ENCODE data around the gene ELAC2. TPM values are rescaled to one million over a fixed set of nuclear protein-coding genes. Genes with fewer than 3 reads are reported as not detected.
A peak's percentile ranks its signal among the peaks of the same experiment; 100 is the strongest.

ELAC2 gene
- total RNA-seq, 4 donors from 2014 or later, result 70.7 to 78.7 (median 76.2) TPM

DNA sequence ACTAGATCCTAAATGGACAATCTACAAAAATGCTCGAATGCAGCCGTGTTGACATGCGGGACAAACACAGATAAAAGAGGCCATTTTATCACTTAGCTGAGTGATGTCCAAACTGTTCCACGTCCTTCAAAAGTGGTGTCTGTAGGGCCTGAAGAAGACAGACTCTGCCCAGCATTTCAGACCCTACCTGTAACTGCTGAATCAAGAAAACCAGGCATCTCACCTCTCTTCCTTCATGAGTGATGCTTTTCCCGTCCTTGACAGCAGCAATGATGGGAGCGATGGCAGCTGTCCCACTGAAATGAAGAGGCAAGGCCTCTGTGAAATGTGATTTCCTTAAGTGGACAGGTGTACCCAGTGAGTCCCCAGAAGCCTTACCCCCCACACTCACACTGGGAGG, 12.3 kb downstream of the ELAC2 start:
- intact Hi-C loops (cut with DNase I; ENCODE audit: low total_unique reads), result no loop called here
- ATAC-seq (no peak), DNase-seq (no peak)
- in situ Hi-C loops (cut with MboI; ENCODE audit: low sequenced_read_pairs in 4 of 4), result loop anchor here in 3 of 4 donors (10.0 to 25.0 kb wide), 3 partner anchors 468 to 993 kb away; partner anchors contain the start of gene MAP2K4 (in 1 of the 3)
- Histone ChIP-seq H3K27ac (no peak overlapping the region), H3K27me3 (no peaks in the 10 kb centered on the region), H3K4me3 (no peak overlapping the region), H3K36me3 (peaks cover 4 to 92% of the 10 kb centered on the region in 2 donors), H3K9me3 (no peaks in the 10 kb centered on the region), H3K4me1 (peaks cover 0 to 6% of the 10 kb centered on the region in 2 donors)
- no peak for TF ChIP-seq POLR2A (IDR thresholded peaks at IDR 0.05)
- TF ChIP-seq, protein P1, sequence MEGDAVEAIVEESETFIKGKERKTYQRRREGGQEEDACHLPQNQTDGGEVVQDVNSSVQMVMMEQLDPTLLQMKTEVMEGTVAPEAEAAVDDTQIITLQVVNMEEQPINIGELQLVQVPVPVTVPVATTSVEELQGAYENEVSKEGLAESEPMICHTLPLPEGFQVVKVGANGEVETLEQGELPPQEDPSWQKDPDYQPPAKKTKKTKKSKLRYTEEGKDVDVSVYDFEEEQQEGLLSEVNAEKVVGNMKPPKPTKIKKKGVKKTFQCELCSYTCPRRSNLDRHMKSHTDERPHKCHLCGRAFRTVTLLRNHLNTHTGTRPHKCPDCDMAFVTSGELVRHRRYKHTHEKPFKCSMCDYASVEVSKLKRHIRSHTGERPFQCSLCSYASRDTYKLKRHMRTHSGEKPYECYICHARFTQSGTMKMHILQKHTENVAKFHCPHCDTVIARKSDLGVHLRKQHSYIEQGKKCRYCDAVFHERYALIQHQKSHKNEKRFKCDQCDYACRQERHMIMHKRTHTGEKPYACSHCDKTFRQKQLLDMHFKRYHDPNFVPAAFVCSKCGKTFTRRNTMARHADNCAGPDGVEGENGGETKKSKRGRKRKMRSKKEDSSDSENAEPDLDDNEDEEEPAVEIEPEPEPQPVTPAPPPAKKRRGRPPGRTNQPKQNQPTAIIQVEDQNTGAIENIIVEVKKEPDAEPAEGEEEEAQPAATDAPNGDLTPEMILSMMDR (IDR thresholded peaks at IDR 0.05 in 4 of 5, conservative IDR thresholded peaks at IDR 0.05 in 1 of 5), result no peak

DNA sequence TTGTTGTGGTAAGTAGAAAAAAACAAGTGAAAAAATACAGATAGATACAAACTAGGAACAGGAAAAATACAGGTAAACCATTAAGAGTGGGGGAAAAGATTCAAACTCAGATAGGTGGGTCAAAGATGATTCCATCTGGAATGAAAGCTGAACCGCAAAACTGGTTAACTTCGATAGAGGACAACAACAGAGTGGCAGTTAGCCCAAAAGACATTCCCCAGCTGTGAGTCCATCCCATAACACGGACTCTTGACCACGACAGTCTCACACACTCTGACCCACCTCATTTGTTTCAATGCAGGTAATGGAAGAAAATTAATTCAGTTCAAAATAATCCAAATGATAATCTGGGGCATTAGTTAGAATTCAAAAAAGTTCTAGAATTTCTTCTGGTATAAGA, 13.5 kb downstream of the ELAC2 start:
- Histone ChIP-seq H3K27ac (peak overlapping the region in 1 of 4 donors; percentile 57), H3K36me3 (peaks cover 3 to 92% of the 10 kb centered on the region in 2 donors), H3K9me3 (no peaks in the 10 kb centered on the region), H3K4me1 (peaks cover 0 to 6% of the 10 kb centered on the region in 2 donors), H3K4me3 (no peak overlapping the region), H3K27me3 (no peaks in the 10 kb centered on the region)
- ATAC-seq (no peak), DNase-seq (no peak)
- no peak for TF ChIP-seq POLR2A (IDR thresholded peaks at IDR 0.05)
- in situ Hi-C loops (cut with MboI; ENCODE audit: low sequenced_read_pairs in 4 of 4), result loop anchor here in 3 of 4 donors (10.0 to 25.0 kb wide), 3 partner anchors 467 to 992 kb away; partner anchors contain the start of gene MAP2K4 (in 1 of the 3)
- intact Hi-C loops (cut with DNase I; ENCODE audit: low total_unique reads), result loop anchor here (5.0 kb wide), 2 partner anchors 77 to 452 kb away; no protein-coding TSS in a partner anchor

DNA sequence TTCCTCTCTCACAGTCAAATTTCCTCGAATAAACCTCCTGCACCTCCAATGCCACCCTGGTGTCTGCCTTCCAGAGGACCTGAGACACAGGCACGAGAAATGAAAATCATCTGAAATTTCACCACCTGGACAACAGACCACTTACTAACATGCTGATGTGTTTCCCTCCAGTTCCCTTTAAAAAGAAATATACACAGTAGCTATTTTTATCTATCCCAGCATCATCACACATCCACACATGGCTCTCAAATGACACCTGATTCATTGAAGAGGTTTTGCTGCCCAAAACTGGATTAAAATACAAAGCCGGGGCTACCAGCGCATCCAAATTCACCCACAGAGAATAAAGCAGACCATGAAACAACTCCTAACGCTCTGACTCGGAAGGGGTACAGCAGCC, 13.9 kb downstream of the ELAC2 start:
- DNase-seq, result no peak
- in situ Hi-C loops (cut with MboI; ENCODE audit: low sequenced_read_pairs in 4 of 4), result loop anchor here in 3 of 4 donors (10.0 to 25.0 kb wide), 3 partner anchors 467 to 992 kb away; partner anchors contain the start of gene MAP2K4 (in 1 of the 3)

DNA sequence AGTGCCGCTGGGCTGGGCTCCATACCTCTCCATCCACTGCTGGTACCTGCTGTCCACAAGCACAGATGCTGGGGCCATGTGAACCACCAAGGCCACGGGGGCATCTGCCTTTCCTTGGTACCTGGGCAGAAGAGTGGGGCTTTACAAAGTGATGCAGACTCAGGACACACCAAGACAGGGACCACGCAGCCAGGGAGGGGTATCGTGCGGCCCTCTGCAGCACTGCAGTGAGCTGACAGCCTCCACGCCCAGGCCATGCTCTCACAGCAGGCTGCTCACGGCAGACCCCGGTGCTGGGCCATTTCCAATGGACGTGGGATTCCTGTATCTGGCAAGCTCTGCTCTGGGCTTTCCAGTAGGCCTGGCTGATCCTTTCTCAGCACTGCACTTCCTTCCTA, 14.4 kb downstream of the ELAC2 start:
- TF ChIP-seq, protein P1 (IDR thresholded peaks at IDR 0.05 in 4 of 5, conservative IDR thresholded peaks at IDR 0.05 in 1 of 5), result peak in 2 of 5 experiments; percentile 18 to 32
- no peak for TF ChIP-seq POLR2A (IDR thresholded peaks at IDR 0.05)
- intact Hi-C loops (cut with DNase I; ENCODE audit: low total_unique reads), result loop anchor here (5.0 kb wide), 2 partner anchors 76 to 451 kb away; no protein-coding TSS in a partner anchor
- no peaks in the 10 kb centered on the region for H3K9me3 ChIP-seq
- H3K36me3 ChIP-seq, result peaks cover 7 to 93% of the 10 kb centered on the region in 2 donors
- H3K4me3 ChIP-seq, result no peak overlapping the region
- ATAC-seq, result no peak
- peak overlapping the region in 1 of 4 donors; percentile 57 for H3K27ac ChIP-seq
- no peak for DNase-seq
- H3K4me1 ChIP-seq, result peaks cover 0 to 6% of the 10 kb centered on the region in 2 donors
- in situ Hi-C loops (cut with MboI; ENCODE audit: low sequenced_read_pairs in 4 of 4), result loop anchor here in 3 of 4 donors (10.0 to 25.0 kb wide), 3 partner anchors 466 to 991 kb away; partner anchors contain the start of gene MAP2K4 (in 1 of the 3)
- no peaks in the 10 kb centered on the region for H3K27me3 ChIP-seq

More for the DNA sequence above, 13.9 kb downstream of the ELAC2 start:
- no peaks in the 10 kb centered on the region for H3K9me3 ChIP-seq
- intact Hi-C loops (cut with DNase I; ENCODE audit: low total_unique reads), result loop anchor here (5.0 kb wide), 2 partner anchors 77 to 452 kb away; no protein-coding TSS in a partner anchor
- peaks cover 3 to 93% of the 10 kb centered on the region in 2 donors for H3K36me3 ChIP-seq
- H3K27ac ChIP-seq, result peak overlapping the region in 1 of 4 donors; percentile 57
- peaks cover 0 to 6% of the 10 kb centered on the region in 2 donors for H3K4me1 ChIP-seq
- TF ChIP-seq, protein P1 (IDR thresholded peaks at IDR 0.05 in 4 of 5, conservative IDR thresholded peaks at IDR 0.05 in 1 of 5), result no peak
- TF ChIP-seq POLR2A (IDR thresholded peaks at IDR 0.05), result no peak
- ATAC-seq, result peak; percentile 36 to 52
- H3K27me3 ChIP-seq, result no peaks in the 10 kb centered on the region
- no peak overlapping the region for H3K4me3 ChIP-seq

DNA sequence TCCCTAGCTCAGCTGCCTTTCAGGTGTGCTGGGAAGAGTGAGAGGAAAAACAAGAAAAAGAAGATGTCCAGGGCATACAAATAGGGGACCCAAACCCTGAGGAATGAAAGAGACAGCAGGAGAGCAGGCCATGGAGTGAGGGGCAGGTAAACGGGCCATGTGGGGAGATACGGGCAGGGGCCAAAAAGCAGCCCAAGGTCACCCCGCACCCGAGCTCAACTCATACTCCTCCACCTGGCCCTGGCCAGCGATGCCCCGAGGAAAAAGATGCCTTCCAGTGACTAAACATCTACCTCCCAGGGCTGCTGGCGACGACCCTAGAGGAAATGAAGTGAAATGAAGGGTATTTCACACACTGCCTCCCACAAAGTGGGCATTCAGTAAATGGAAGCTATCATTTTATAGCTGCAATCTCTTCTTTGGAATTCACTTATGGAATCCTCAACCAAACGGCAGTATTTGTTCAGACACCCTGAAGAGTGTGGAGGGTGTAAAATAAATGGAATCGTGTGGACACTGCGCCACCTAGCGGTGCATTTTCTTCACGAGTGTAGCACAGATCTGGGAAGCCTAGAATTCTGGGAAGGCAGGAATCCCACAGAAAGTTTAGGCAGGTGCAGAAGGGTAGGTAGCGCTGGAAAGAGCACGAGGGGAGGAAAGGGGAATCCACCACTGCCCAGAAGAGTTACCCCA, 14.9 kb downstream of the ELAC2 start:
- TF ChIP-seq, protein P1 (IDR thresholded peaks at IDR 0.05 in 4 of 5, conservative IDR thresholded peaks at IDR 0.05 in 1 of 5), result peak; percentile 53 to 87 (median 70)
- no peak for TF ChIP-seq POLR2A (IDR thresholded peaks at IDR 0.05)
- no peaks in the 10 kb centered on the region for H3K27me3 ChIP-seq

More for the DNA sequence above, 14.9 kb downstream of the ELAC2 start:
- ATAC-seq, result peak; percentile 70 to 84
- in situ Hi-C loops (cut with MboI; ENCODE audit: low sequenced_read_pairs in 4 of 4) (loop anchor here in 3 of 4 donors (10.0 to 25.0 kb wide), 3 partner anchors 466 to 991 kb away; partner anchors contain the start of gene MAP2K4 (in 1 of the 3)), intact Hi-C loops (cut with DNase I; ENCODE audit: low total_unique reads) (loop anchor here (5.0 kb wide), 2 partner anchors 76 to 451 kb away; no protein-coding TSS in a partner anchor)
- peak overlapping the region in 1 of 4 donors; percentile 57 for H3K27ac ChIP-seq
- H3K9me3 ChIP-seq, result no peaks in the 10 kb centered on the region
- peaks cover 10 to 93% of the 10 kb centered on the region in 2 donors for H3K36me3 ChIP-seq
- peak in 1 of 2 donors; percentile 61 for DNase-seq
- H3K4me3 ChIP-seq, result no peak overlapping the region
- H3K4me1 ChIP-seq, result peaks cover 0 to 6% of the 10 kb centered on the region in 2 donors
